ENCODE data around the gene CTTNBP2NL. TPM values are rescaled to one million over a fixed set of nuclear protein-coding genes. Genes with fewer than 3 reads are reported as not detected.

CTTNBP2NL gene
- total and polyA plus RNA-seq, 7 donors, result 1.2 to 9.4 (median 4.7) TPM

- WGBS, 3 donors, result 70 to 77% (median 76%) methylated on average over 7 of the region's 7 CpGs
- no peaks in the 10 kb centered on the region for H3K36me3 ChIP-seq (ENCODE audit: insufficient read depth in 1 of 2, low read depth in 1 of 2)
- H3K4me3 ChIP-seq, result no peak overlapping the region
- no peak for TF ChIP-seq CTCF (IDR thresholded peaks at IDR 0.05)
- intact Hi-C loops (cut with DNase I), result no loop called here
- no peak overlapping the region for H3K27ac ChIP-seq
- no peak for ATAC-seq
- DNase-seq, result no peak
- peaks cover 0 to 52% (median 17%) of the 10 kb centered on the region in 3 donors for H3K27me3 ChIP-seq (ENCODE audit: insufficient read depth in 3 of 3, low read length in 2 of 3)
- H3K4me1 ChIP-seq, result peaks cover 12% of the 10 kb centered on the region
- no peaks in the 10 kb centered on the region for H3K9me3 ChIP-seq
Observed at GRCh38 chr1:112510340-112510739, 114.3 kb downstream of the CTTNBP2NL start.

Other genes with a start within 250 kb of the CTTNBP2NL start
- under 1 TPM; 0.32 to 0.86 (median 0.43) TPM for gene WNT2B, start 112.8 kb downstream of the CTTNBP2NL start, total RNA-seq
- gene WNT2B, start 112.8 kb downstream of the CTTNBP2NL start, polyA plus RNA-seq, result under 1 TPM; 0.18 to 0.40 (median 0.39) TPM
- gene ST7L, start 222.9 kb downstream of the CTTNBP2NL start, total RNA-seq, result 10 to 100 TPM; 12.1 to 13.7 (median 12.5) TPM
- 10 to 100 TPM in 1 of 3 donors, 1 to 10 TPM in 2; 9.0 to 11.0 (median 9.3) TPM for gene ST7L, start 222.9 kb downstream of the CTTNBP2NL start, polyA plus RNA-seq
- gene CAPZA1, start 223.6 kb downstream of the CTTNBP2NL start, total RNA-seq, result 10 to 100 TPM; 24.2 to 39.1 (median 33.1) TPM
- gene CAPZA1, start 223.6 kb downstream of the CTTNBP2NL start, polyA plus RNA-seq, result 10 to 100 TPM; 14.8 to 73.3 (median 58.2) TPM